Adipocyte (in vitro differentiated cells): ENCODE measurements around the gene ZFP36L2.

Experiments
- DNase-seq: peaks from one replicate; pipeline ENCODE4 v3.0.0-alpha.2; 2015; ENCODE audit warnings: low read depth
- H3K27me3 ChIP-seq: replicated peaks from 2 replicates; pipeline ENCODE4 v1.7.0; 2013; ENCODE audit warnings: mild to moderate bottlenecking, low read length, moderate library complexity; ENCODE audit not compliant: control insufficient read depth, insufficient read depth
- H3K36me3 ChIP-seq: 2 replicates; pipeline ENCODE4 v1.7.0; 2013; ENCODE audit warnings: low read length, mild to moderate bottlenecking, moderate library complexity; ENCODE audit not compliant: control insufficient read depth, insufficient read depth, severe bottlenecking
- H3K4me1 ChIP-seq: 2 replicates; pipeline ENCODE4 v1.7.0; 2013; ENCODE audit warnings: mild to moderate bottlenecking, low read length, moderate library complexity; ENCODE audit not compliant: control insufficient read depth, insufficient read depth
- H3K4me3 ChIP-seq: 2 replicates; pipeline ENCODE4 v1.7.0; 2013; ENCODE audit warnings: mild to moderate bottlenecking, low read length, moderate library complexity
- H3K9ac ChIP-seq: 2 replicates; pipeline ENCODE4 v1.7.0; 2013; ENCODE audit warnings: mild to moderate bottlenecking, low read length, moderate library complexity
- H3K9me3 ChIP-seq: 2 replicates; pipeline ENCODE4 v1.7.0; 2013; ENCODE audit warnings: mild to moderate bottlenecking, low read length, moderate library complexity; ENCODE audit not compliant: control insufficient read depth

Gene ZFP36L2

GRCh38 chr2:43222475-43223309, 3.7 kb downstream of the ZFP36L2 start:
- DNase-seq, result peak; percentile 56
- H3K9ac ChIP-seq, result peak overlapping the region; percentile 99
- peak overlapping the region; percentile 91 for H3K4me3 ChIP-seq
- no peaks in the 10 kb centered on the region for H3K27me3 ChIP-seq
- no peaks in the 10 kb centered on the region for H3K9me3 ChIP-seq
- peaks cover 23% of the 10 kb centered on the region for H3K36me3 ChIP-seq
- peaks cover 49% of the 10 kb centered on the region for H3K4me1 ChIP-seq

- Histone ChIP-seq H3K36me3 (peaks cover 23% of the 10 kb centered on the region), H3K4me3 (peak overlapping the region; percentile 91), H3K27me3 (no peaks in the 10 kb centered on the region), H3K9me3 (no peaks in the 10 kb centered on the region), H3K4me1 (peaks cover 45% of the 10 kb centered on the region), H3K9ac (peak overlapping the region; percentile 99)
- peak; percentile 93 for DNase-seq
Observed at GRCh38 chr2:43221763-43222474, 4.5 kb downstream of the ZFP36L2 start.

- Histone ChIP-seq H3K4me1 (peaks cover 45% of the 10 kb centered on the region), H3K4me3 (peak overlapping the region; percentile 91)
- peak; percentile 97 for DNase-seq
Observed at GRCh38 chr2:43221124-43221762, 5.2 kb downstream of the ZFP36L2 start.

GRCh38 chr2:43220760-43221123, 5.7 kb downstream of the ZFP36L2 start:
- no peak for DNase-seq
- peak overlapping the region; percentile 91 for H3K4me3 ChIP-seq
- no peaks in the 10 kb centered on the region for H3K9me3 ChIP-seq
- peak overlapping the region; percentile 99 for H3K9ac ChIP-seq
- H3K4me1 ChIP-seq, result peaks cover 45% of the 10 kb centered on the region
- peaks cover 23% of the 10 kb centered on the region for H3K36me3 ChIP-seq
- no peaks in the 10 kb centered on the region for H3K27me3 ChIP-seq

More at GRCh38 chr2:43221124-43221762, 5.2 kb downstream of the ZFP36L2 start:
- Histone ChIP-seq H3K27me3 (no peaks in the 10 kb centered on the region), H3K9me3 (no peaks in the 10 kb centered on the region), H3K36me3 (peaks cover 23% of the 10 kb centered on the region), H3K9ac (peak overlapping the region; percentile 99)

GRCh38 chr2:43220229-43220751, 6.1 kb downstream of the ZFP36L2 start:
- peak; percentile 67 for DNase-seq
- Histone ChIP-seq H3K9me3 (no peaks in the 10 kb centered on the region), H3K9ac (peak overlapping the region; percentile 99), H3K4me1 (peaks cover 45% of the 10 kb centered on the region), H3K4me3 (peak overlapping the region; percentile 91), H3K36me3 (peaks cover 23% of the 10 kb centered on the region), H3K27me3 (no peaks in the 10 kb centered on the region)

GRCh38 chr2:43219383-43220228, 6.8 kb downstream of the ZFP36L2 start:
- Histone ChIP-seq H3K9ac (peak overlapping the region; percentile 99), H3K27me3 (no peaks in the 10 kb centered on the region), H3K9me3 (no peaks in the 10 kb centered on the region), H3K4me1 (peaks cover 45% of the 10 kb centered on the region), H3K4me3 (peak overlapping the region; percentile 91), H3K36me3 (peaks cover 23% of the 10 kb centered on the region)
- DNase-seq, result peak; percentile 77

GRCh38 chr2:43218702-43219382, 7.6 kb downstream of the ZFP36L2 start:
- Histone ChIP-seq H3K4me3 (peak overlapping the region; percentile 91), H3K9ac (peak overlapping the region; percentile 99), H3K36me3 (peaks cover 19% of the 10 kb centered on the region), H3K27me3 (no peaks in the 10 kb centered on the region), H3K4me1 (peaks cover 45% of the 10 kb centered on the region), H3K9me3 (no peaks in the 10 kb centered on the region)
- peak; percentile 43 for DNase-seq

- peak; percentile 69 for DNase-seq
- H3K4me3 ChIP-seq, result no peak overlapping the region
- H3K9ac ChIP-seq, result peak overlapping the region; percentile 99
- H3K4me1 ChIP-seq, result peaks cover 45% of the 10 kb centered on the region
- H3K9me3 ChIP-seq, result no peaks in the 10 kb centered on the region
- no peaks in the 10 kb centered on the region for H3K27me3 ChIP-seq
- peaks cover 12% of the 10 kb centered on the region for H3K36me3 ChIP-seq
Observed at GRCh38 chr2:43218155-43218701, 8.2 kb downstream of the ZFP36L2 start.

- no peaks in the 10 kb centered on the region for H3K9me3 ChIP-seq
- H3K9ac ChIP-seq, result peak overlapping the region; percentile 99
- H3K4me1 ChIP-seq, result peaks cover 44% of the 10 kb centered on the region
- no peak for DNase-seq
- H3K36me3 ChIP-seq, result peaks cover 5% of the 10 kb centered on the region
- H3K4me3 ChIP-seq, result no peak overlapping the region
- no peaks in the 10 kb centered on the region for H3K27me3 ChIP-seq
Observed at GRCh38 chr2:43217228-43218154, 8.9 kb downstream of the ZFP36L2 start.
